ENCODE results near the gene TES.

- TF ChIP-seq, protein P1, sequence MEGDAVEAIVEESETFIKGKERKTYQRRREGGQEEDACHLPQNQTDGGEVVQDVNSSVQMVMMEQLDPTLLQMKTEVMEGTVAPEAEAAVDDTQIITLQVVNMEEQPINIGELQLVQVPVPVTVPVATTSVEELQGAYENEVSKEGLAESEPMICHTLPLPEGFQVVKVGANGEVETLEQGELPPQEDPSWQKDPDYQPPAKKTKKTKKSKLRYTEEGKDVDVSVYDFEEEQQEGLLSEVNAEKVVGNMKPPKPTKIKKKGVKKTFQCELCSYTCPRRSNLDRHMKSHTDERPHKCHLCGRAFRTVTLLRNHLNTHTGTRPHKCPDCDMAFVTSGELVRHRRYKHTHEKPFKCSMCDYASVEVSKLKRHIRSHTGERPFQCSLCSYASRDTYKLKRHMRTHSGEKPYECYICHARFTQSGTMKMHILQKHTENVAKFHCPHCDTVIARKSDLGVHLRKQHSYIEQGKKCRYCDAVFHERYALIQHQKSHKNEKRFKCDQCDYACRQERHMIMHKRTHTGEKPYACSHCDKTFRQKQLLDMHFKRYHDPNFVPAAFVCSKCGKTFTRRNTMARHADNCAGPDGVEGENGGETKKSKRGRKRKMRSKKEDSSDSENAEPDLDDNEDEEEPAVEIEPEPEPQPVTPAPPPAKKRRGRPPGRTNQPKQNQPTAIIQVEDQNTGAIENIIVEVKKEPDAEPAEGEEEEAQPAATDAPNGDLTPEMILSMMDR (IDR thresholded peaks at IDR 0.05): no peak
- TF ChIP-seq POLR2A (IDR thresholded peaks at IDR 0.05): no peak
Observed at GRCh38 chr7:116218747-116219146, 8.4 kb downstream of the TES start.

Data from uterus (tissue), 2 donors.